OCI-LY1 (cell line): ENCODE measurements around the gene EPPIN.

ENCODE experiments used
- EZH2 ChIP-seq: fragments of 200-600 bp; sonication (generic), shearing (Covaris generic); IDR thresholded peaks from 2 replicates; pipeline ENCODE4 v1.8.0; 2017; ENCODE audit warnings: borderline replicate concordance, mixed run types, mild to moderate bottlenecking, antibody characterized with exemption, low read length, moderate library complexity, mixed read lengths
- TF ChIP-seq, protein P1 (sequence below): fragments of 200-600 bp; sonication (generic), shearing (Covaris generic); IDR thresholded peaks from 2 replicates; pipeline ENCODE4 v1.5.1; 2017; ENCODE audit warnings: mild to moderate bottlenecking, antibody characterized with exemption, low read length, moderate library complexity, mixed read lengths

- TF ChIP-seq, protein P1, sequence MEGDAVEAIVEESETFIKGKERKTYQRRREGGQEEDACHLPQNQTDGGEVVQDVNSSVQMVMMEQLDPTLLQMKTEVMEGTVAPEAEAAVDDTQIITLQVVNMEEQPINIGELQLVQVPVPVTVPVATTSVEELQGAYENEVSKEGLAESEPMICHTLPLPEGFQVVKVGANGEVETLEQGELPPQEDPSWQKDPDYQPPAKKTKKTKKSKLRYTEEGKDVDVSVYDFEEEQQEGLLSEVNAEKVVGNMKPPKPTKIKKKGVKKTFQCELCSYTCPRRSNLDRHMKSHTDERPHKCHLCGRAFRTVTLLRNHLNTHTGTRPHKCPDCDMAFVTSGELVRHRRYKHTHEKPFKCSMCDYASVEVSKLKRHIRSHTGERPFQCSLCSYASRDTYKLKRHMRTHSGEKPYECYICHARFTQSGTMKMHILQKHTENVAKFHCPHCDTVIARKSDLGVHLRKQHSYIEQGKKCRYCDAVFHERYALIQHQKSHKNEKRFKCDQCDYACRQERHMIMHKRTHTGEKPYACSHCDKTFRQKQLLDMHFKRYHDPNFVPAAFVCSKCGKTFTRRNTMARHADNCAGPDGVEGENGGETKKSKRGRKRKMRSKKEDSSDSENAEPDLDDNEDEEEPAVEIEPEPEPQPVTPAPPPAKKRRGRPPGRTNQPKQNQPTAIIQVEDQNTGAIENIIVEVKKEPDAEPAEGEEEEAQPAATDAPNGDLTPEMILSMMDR: no peak
- no peak for TF ChIP-seq EZH2
Measured at GRCh38 chr20:45503403-45503802, 43.8 kb downstream of the EPPIN start.
